Neural cell (in vitro differentiated cells): Measurements from ENCODE around the gene OR2S2. TPM values are rescaled to one million over a fixed set of nuclear protein-coding genes. Genes with fewer than 3 reads are reported as not detected.

Experiments
- H2AFZ ChIP-seq: fragments of 200-600, 300-800 bp; sonication (generic), shearing (Covaris generic); 2 replicates; pipeline ENCODE4 v1.6.0; 2014; ENCODE audit warnings: low read depth, mild to moderate bottlenecking, antibody characterized with exemption, low read length, moderate library complexity
- H3F3A ChIP-seq: fragments of 200-600 bp; shearing (Covaris generic); 2 replicates; pipeline ENCODE4 v1.6.1; 2016; ENCODE audit warnings: mild to moderate bottlenecking, moderate library complexity, mixed read lengths, antibody characterized with exemption, low read length; ENCODE audit not compliant: insufficient read depth, poor library complexity, severe bottlenecking
- H3K27ac ChIP-seq: fragments of 200-600, 300-800 bp; sonication (generic), shearing (Covaris generic); 2 replicates; pipeline ENCODE4 v1.5.1; 2014; ENCODE audit warnings: mild to moderate bottlenecking, low read length, moderate library complexity
- H3K27me3 ChIP-seq: fragments of 300-800, 200-600 bp; sonication (generic), shearing (Covaris generic); 2 replicates; pipeline ENCODE4 v1.6.0; 2014; ENCODE audit warnings: mild to moderate bottlenecking, low read depth, low read length, moderate library complexity; ENCODE audit not compliant: insufficient read depth
- H3K36me3 ChIP-seq: fragments of 300-800, 200-600 bp; sonication (generic), shearing (Covaris generic); 2 replicates; pipeline ENCODE4 v1.5.1; 2014; ENCODE audit warnings: mild to moderate bottlenecking, antibody characterized with exemption, low read length, moderate library complexity; ENCODE audit not compliant: insufficient read depth
- H3K4me2 ChIP-seq: fragments of 300-800, 200-600 bp; sonication (generic), shearing (Covaris generic); 2 replicates; pipeline ENCODE4 v1.6.0; 2014; ENCODE audit warnings: mild to moderate bottlenecking, low read length
- H3K4me3 ChIP-seq: fragments of 300-800, 200-600 bp; sonication (generic), shearing (Covaris generic); 2 replicates; pipeline ENCODE4 v1.5.1; 2014; ENCODE audit warnings: mild to moderate bottlenecking, low read length, moderate library complexity
- H3K79me2 ChIP-seq: fragments of 200-600 bp; shearing (Covaris generic); replicated peaks from 2 replicates; pipeline ENCODE4 v1.6.0; 2014; ENCODE audit warnings: mild to moderate bottlenecking, low read length, moderate library complexity; ENCODE audit not compliant: insufficient read depth
- H3K9ac ChIP-seq: fragments of 300-800, 200-600 bp; sonication (generic), shearing (Covaris generic); 2 replicates; pipeline ENCODE4 v1.6.1; 2016; ENCODE audit warnings: mild to moderate bottlenecking, low read length, mixed read lengths
- H3K9me2 ChIP-seq: fragments of 200-600 bp; shearing (Covaris generic); 2 replicates; pipeline ENCODE4 v1.6.1; 2016; ENCODE audit warnings: mild to moderate bottlenecking, low read length, mixed read lengths; ENCODE audit not compliant: insufficient read depth
- H3K9me3 ChIP-seq: fragments of 200-600, 300-800 bp; sonication (generic), shearing (Covaris generic); 2 replicates; pipeline ENCODE4 v1.6.1; 2016; ENCODE audit warnings: mild to moderate bottlenecking, mixed run types, low read length, moderate library complexity, mixed read lengths
- H4K20me1 ChIP-seq: fragments of 200-600 bp; shearing (Covaris generic); 2 replicates; pipeline ENCODE4 v1.6.1; 2016; ENCODE audit warnings: mild to moderate bottlenecking, mixed run types; ENCODE audit not compliant: insufficient read depth
- EP300 ChIP-seq: fragments of 450-650 bp; conservative IDR thresholded peaks from 2 replicates; pipeline ENCODE4 v1.6.1; 2014; ENCODE audit warnings: antibody characterized with exemption, mild to moderate bottlenecking, moderate library complexity; ENCODE audit not compliant: poor library complexity, severe bottlenecking
- EZH2 ChIP-seq: fragments of 200-600, 300-800 bp; shearing (Covaris generic), sonication (generic); IDR thresholded peaks from 2 replicates; pipeline ENCODE4 v1.6.1; 2014; ENCODE audit warnings: antibody characterized with exemption, low read length, borderline replicate concordance, mild to moderate bottlenecking; ENCODE audit not compliant: insufficient read depth, poor library complexity, severe bottlenecking
- MXI1 ChIP-seq: fragments of 450-650 bp; conservative IDR thresholded peaks from 2 replicates; pipeline ENCODE4 v1.6.1; 2014; ENCODE audit warnings: antibody characterized with exemption, mild to moderate bottlenecking; ENCODE audit not compliant: poor library complexity, severe bottlenecking
- POLR2AphosphoS5 ChIP-seq: IDR thresholded peaks from 2 replicates; pipeline ENCODE4 v1.6.1; 2012
- RAD21 ChIP-seq: fragments of 450-650 bp; conservative IDR thresholded peaks from 2 replicates; pipeline ENCODE4 v1.6.1; 2014; ENCODE audit warnings: antibody characterized with exemption, mild to moderate bottlenecking, moderate library complexity
- SMC3 ChIP-seq: fragments of 450-650 bp; conservative IDR thresholded peaks from 2 replicates; pipeline ENCODE4 v1.6.1; 2014; ENCODE audit warnings: antibody characterized with exemption, mild to moderate bottlenecking, moderate library complexity; ENCODE audit not compliant: poor library complexity
- TAF1 ChIP-seq: IDR thresholded peaks from 2 replicates; pipeline ENCODE4 v1.6.1; 2012; ENCODE audit warnings: low read depth
- polyA plus RNA-seq: library from polyadenylated mRNA; depleted of rRNA; stranded (reverse); fragments of >200 nt; gene quantifications from 2 replicates; pipeline ENCODE4 v1.2.3, GENCODE V29; 2014
- TF ChIP-seq, protein P1 (sequence below): fragments of 450-650 bp; IDR thresholded peaks from 2 replicates; pipeline ENCODE4 v1.5.1; 2014; ENCODE audit warnings: antibody characterized with exemption, mild to moderate bottlenecking, moderate library complexity; ENCODE audit not compliant: poor library complexity, severe bottlenecking
- TF ChIP-seq, protein P2 (sequence below): IDR thresholded peaks from 2 replicates; pipeline ENCODE4 v1.6.1; 2012; ENCODE audit warnings: borderline replicate concordance

Gene OR2S2
- polyA plus RNA-seq, 1 donor from 2014 or later: not detected

DNA sequence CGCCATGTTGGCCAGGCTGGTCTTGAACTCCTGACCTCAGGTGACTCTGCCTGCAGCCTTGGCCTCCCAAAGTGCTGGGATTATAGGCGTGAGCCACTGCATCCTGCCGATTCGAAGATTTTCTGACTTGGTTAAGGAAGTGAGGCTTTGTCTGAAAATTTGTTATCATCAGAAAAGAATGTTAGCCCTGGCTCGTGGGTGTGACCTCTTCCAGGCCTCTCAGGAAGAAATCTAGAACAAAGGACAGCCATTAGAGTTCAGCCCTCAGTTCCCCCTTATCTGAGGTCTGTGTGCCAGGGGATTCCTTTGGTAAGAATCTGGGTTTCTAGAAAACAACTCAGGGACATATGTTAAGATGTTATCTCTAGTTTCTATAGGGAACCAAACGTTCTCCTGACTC is 6.2 kb downstream of the OR2S2 start:
- Histone ChIP-seq H3K9me2 (no peaks in the 10 kb centered on the region), H3K27ac (no peak overlapping the region), H3K4me3 (no peak overlapping the region), H3K27me3 (peaks cover 19% of the 10 kb centered on the region), H4K20me1 (no peaks in the 10 kb centered on the region), H3K4me2 (no peak overlapping the region), H3K36me3 (no peaks in the 10 kb centered on the region), H3K79me2 (no peaks in the 10 kb centered on the region), H3F3A (no peaks in the 10 kb centered on the region), H3K9me3 (no peaks in the 10 kb centered on the region), H2AFZ (no peak overlapping the region), H3K9ac (no peak overlapping the region)
- no peak for TF ChIP-seq EZH2
- no peak for TF ChIP-seq RAD21
- TF ChIP-seq TAF1: no peak
- no peak for TF ChIP-seq POLR2AphosphoS5
- no peak for TF ChIP-seq EP300
- TF ChIP-seq, protein P1, sequence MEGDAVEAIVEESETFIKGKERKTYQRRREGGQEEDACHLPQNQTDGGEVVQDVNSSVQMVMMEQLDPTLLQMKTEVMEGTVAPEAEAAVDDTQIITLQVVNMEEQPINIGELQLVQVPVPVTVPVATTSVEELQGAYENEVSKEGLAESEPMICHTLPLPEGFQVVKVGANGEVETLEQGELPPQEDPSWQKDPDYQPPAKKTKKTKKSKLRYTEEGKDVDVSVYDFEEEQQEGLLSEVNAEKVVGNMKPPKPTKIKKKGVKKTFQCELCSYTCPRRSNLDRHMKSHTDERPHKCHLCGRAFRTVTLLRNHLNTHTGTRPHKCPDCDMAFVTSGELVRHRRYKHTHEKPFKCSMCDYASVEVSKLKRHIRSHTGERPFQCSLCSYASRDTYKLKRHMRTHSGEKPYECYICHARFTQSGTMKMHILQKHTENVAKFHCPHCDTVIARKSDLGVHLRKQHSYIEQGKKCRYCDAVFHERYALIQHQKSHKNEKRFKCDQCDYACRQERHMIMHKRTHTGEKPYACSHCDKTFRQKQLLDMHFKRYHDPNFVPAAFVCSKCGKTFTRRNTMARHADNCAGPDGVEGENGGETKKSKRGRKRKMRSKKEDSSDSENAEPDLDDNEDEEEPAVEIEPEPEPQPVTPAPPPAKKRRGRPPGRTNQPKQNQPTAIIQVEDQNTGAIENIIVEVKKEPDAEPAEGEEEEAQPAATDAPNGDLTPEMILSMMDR: no peak
- TF ChIP-seq, protein P2, sequence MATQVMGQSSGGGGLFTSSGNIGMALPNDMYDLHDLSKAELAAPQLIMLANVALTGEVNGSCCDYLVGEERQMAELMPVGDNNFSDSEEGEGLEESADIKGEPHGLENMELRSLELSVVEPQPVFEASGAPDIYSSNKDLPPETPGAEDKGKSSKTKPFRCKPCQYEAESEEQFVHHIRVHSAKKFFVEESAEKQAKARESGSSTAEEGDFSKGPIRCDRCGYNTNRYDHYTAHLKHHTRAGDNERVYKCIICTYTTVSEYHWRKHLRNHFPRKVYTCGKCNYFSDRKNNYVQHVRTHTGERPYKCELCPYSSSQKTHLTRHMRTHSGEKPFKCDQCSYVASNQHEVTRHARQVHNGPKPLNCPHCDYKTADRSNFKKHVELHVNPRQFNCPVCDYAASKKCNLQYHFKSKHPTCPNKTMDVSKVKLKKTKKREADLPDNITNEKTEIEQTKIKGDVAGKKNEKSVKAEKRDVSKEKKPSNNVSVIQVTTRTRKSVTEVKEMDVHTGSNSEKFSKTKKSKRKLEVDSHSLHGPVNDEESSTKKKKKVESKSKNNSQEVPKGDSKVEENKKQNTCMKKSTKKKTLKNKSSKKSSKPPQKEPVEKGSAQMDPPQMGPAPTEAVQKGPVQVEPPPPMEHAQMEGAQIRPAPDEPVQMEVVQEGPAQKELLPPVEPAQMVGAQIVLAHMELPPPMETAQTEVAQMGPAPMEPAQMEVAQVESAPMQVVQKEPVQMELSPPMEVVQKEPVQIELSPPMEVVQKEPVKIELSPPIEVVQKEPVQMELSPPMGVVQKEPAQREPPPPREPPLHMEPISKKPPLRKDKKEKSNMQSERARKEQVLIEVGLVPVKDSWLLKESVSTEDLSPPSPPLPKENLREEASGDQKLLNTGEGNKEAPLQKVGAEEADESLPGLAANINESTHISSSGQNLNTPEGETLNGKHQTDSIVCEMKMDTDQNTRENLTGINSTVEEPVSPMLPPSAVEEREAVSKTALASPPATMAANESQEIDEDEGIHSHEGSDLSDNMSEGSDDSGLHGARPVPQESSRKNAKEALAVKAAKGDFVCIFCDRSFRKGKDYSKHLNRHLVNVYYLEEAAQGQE: no peak
- no peak for TF ChIP-seq MXI1
- no peak for TF ChIP-seq SMC3

GRCh38 chr9:35948901-35949318 is 9.0 kb downstream of the OR2S2 start:
- no peak overlapping the region for H2AFZ ChIP-seq
- H4K20me1 ChIP-seq: no peaks in the 10 kb centered on the region
- H3K27ac ChIP-seq: no peak overlapping the region
- H3K4me3 ChIP-seq: no peak overlapping the region
- H3K9ac ChIP-seq: no peak overlapping the region
- no peaks in the 10 kb centered on the region for H3K9me2 ChIP-seq
- TF ChIP-seq EP300 (no peak), POLR2AphosphoS5 (no peak), MXI1 (no peak), TAF1 (no peak), SMC3 (no peak), RAD21 (no peak), EZH2 (no peak)
- TF ChIP-seq, protein P1: no peak
- TF ChIP-seq, protein P2: no peak
- H3K36me3 ChIP-seq: no peaks in the 10 kb centered on the region
- no peaks in the 10 kb centered on the region for H3K79me2 ChIP-seq
- H3K27me3 ChIP-seq: peaks cover 19% of the 10 kb centered on the region
- H3K4me2 ChIP-seq: no peak overlapping the region
- H3F3A ChIP-seq: no peaks in the 10 kb centered on the region
- no peaks in the 10 kb centered on the region for H3K9me3 ChIP-seq
